ENCODE measurements around the gene HBEGF.

Gene HBEGF

GRCh38 chr5:140301136-140301535 is 45.3 kb downstream of the HBEGF start:
- no peak overlapping the region for H3K9ac ChIP-seq (ENCODE audit: low read depth, low read length)
- H3K4me3 ChIP-seq (ENCODE audit: low read length), result 0 out of 2 replicates have a peak overlapping the region, but pooled peaks have one; percentile 11
- H3K27ac ChIP-seq (ENCODE audit: low read depth, low read length), result no peak overlapping the region
- H3K9me3 ChIP-seq (ENCODE audit: insufficient read depth, low read depth, low read length), result no peaks in the 10 kb centered on the region
- H3K4me1 ChIP-seq (ENCODE audit: insufficient read depth, low read length), result peaks cover 22% of the 10 kb centered on the region; the same call in 1 of the 2 replicates
- peaks cover 27% of the 10 kb centered on the region for H3K36me3 ChIP-seq (ENCODE audit: insufficient read depth, low read length)
- H3K27me3 ChIP-seq (ENCODE audit: insufficient read depth, low read length), result no peaks in the 10 kb centered on the region
- WGBS, result 88% methylated on average over 1 of the region's 1 CpG

DNA sequence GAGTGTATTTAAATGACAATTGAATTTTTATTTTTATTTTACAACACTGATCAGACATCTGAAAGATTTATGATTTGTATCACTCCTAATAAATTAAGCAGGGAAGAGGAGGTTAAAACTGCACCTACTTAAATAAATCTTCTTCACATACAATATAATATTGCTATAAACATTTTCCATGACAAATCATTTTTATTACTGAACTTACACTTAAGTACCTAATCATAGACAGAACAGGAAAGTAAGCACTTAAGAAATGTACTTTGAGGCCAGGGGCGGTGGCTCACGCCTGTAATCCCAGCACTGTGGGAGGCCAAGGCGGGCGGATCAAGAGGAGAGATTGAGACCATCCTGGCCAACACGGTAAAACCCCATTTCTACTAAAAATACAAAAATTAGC is 47.3 kb downstream of the HBEGF start:
- 86% methylated on average over 5 of the region's 5 CpGs for WGBS
- Histone ChIP-seq H3K4me1 (ENCODE audit: insufficient read depth, low read length) (peaks cover 32% of the 10 kb centered on the region; the same call in 1 of the 2 replicates), H3K36me3 (ENCODE audit: insufficient read depth, low read length) (peaks cover 27% of the 10 kb centered on the region), H3K9me3 (ENCODE audit: insufficient read depth, low read depth, low read length) (no peaks in the 10 kb centered on the region), H3K27me3 (ENCODE audit: insufficient read depth, low read length) (no peaks in the 10 kb centered on the region), H3K27ac (ENCODE audit: low read depth, low read length) (no peak overlapping the region), H3K4me3 (ENCODE audit: low read length) (no peak overlapping the region), H3K9ac (ENCODE audit: low read depth, low read length) (no peak overlapping the region)

DNA sequence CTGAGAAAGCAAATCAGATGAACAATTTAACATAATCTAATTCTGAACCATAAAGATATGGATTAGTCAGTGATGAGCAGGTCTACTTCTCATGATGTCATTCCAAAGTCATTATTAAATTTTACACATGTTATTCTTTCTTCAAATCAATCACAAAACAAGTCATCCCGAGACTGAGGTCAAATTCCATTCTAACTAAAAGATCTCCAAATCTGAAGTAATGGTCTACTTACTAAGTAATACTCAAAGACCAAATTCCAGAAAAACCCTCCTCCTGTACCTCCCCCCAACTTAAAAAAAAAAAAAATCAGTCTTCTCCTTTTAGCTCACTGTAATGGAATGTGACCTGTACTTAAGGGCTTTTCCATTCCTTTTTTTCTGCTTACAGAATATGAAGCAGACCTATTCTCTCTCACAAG is 48.2 kb downstream of the HBEGF start:
- H3K27ac ChIP-seq (ENCODE audit: low read depth, low read length), result no peak overlapping the region
- WGBS, result 84% methylated on average over 1 of the region's 1 CpG
- H3K9me3 ChIP-seq (ENCODE audit: insufficient read depth, low read depth, low read length), result no peaks in the 10 kb centered on the region
- no peaks in the 10 kb centered on the region for H3K27me3 ChIP-seq (ENCODE audit: insufficient read depth, low read length)
- H3K9ac ChIP-seq (ENCODE audit: low read depth, low read length), result no peak overlapping the region
- peaks cover 27% of the 10 kb centered on the region for H3K36me3 ChIP-seq (ENCODE audit: insufficient read depth, low read length)
- no peak overlapping the region; the same call in 1 of the 2 replicates for H3K4me3 ChIP-seq (ENCODE audit: low read length)
- peaks cover 40% of the 10 kb centered on the region for H3K4me1 ChIP-seq (ENCODE audit: insufficient read depth, low read length)

GRCh38 chr5:140297283-140297682 is 49.1 kb downstream of the HBEGF start:
- WGBS, result 83% methylated on average over 5 of the region's 5 CpGs
- Histone ChIP-seq H3K27me3 (ENCODE audit: insufficient read depth, low read length) (no peaks in the 10 kb centered on the region), H3K9ac (ENCODE audit: low read depth, low read length) (no peak overlapping the region; the same call in 1 of the 2 replicates), H3K36me3 (ENCODE audit: insufficient read depth, low read length) (peaks cover 27% of the 10 kb centered on the region), H3K4me1 (ENCODE audit: insufficient read depth, low read length) (peaks cover 43% of the 10 kb centered on the region), H3K27ac (ENCODE audit: low read depth, low read length) (no peak overlapping the region), H3K4me3 (ENCODE audit: low read length) (no peak overlapping the region), H3K9me3 (ENCODE audit: insufficient read depth, low read depth, low read length) (no peaks in the 10 kb centered on the region)

GRCh38 chr5:140296289-140296688 is 50.1 kb downstream of the HBEGF start:
- WGBS, result 73% methylated on average over 3 of the region's 3 CpGs
- H3K27me3 ChIP-seq (ENCODE audit: insufficient read depth, low read length), result no peaks in the 10 kb centered on the region
- 0 out of 2 replicates have a peak overlapping the region, but pooled peaks have one; percentile 4 for H3K27ac ChIP-seq (ENCODE audit: low read depth, low read length)
- H3K9ac ChIP-seq (ENCODE audit: low read depth, low read length), result no peak overlapping the region
- H3K4me1 ChIP-seq (ENCODE audit: insufficient read depth, low read length), result peaks cover 42% of the 10 kb centered on the region
- H3K9me3 ChIP-seq (ENCODE audit: insufficient read depth, low read depth, low read length), result no peaks in the 10 kb centered on the region
- H3K4me3 ChIP-seq (ENCODE audit: low read length), result no peak overlapping the region
- peaks cover 27% of the 10 kb centered on the region for H3K36me3 ChIP-seq (ENCODE audit: insufficient read depth, low read length)

GRCh38 chr5:140295414-140295813 is 51.0 kb downstream of the HBEGF start:
- Histone ChIP-seq H3K4me3 (ENCODE audit: low read length) (no peak overlapping the region), H3K4me1 (ENCODE audit: insufficient read depth, low read length) (peaks cover 42% of the 10 kb centered on the region), H3K9ac (ENCODE audit: low read depth, low read length) (no peak overlapping the region), H3K9me3 (ENCODE audit: insufficient read depth, low read depth, low read length) (no peaks in the 10 kb centered on the region), H3K27ac (ENCODE audit: low read depth, low read length) (no peak overlapping the region), H3K27me3 (ENCODE audit: insufficient read depth, low read length) (no peaks in the 10 kb centered on the region), H3K36me3 (ENCODE audit: insufficient read depth, low read length) (peaks cover 24% of the 10 kb centered on the region)
- WGBS, result 100% methylated on average over 1 of the region's 1 CpG

GRCh38 chr5:140294753-140295152 is 51.6 kb downstream of the HBEGF start:
- Histone ChIP-seq H3K4me3 (ENCODE audit: low read length) (no peak overlapping the region), H3K9me3 (ENCODE audit: insufficient read depth, low read depth, low read length) (no peaks in the 10 kb centered on the region), H3K9ac (ENCODE audit: low read depth, low read length) (no peak overlapping the region), H3K36me3 (ENCODE audit: insufficient read depth, low read length) (peaks cover 18% of the 10 kb centered on the region), H3K4me1 (ENCODE audit: insufficient read depth, low read length) (peaks cover 42% of the 10 kb centered on the region), H3K27me3 (ENCODE audit: insufficient read depth, low read length) (no peaks in the 10 kb centered on the region), H3K27ac (ENCODE audit: low read depth, low read length) (no peak overlapping the region)
- 93% methylated on average over 2 of the region's 2 CpGs for WGBS

DNA sequence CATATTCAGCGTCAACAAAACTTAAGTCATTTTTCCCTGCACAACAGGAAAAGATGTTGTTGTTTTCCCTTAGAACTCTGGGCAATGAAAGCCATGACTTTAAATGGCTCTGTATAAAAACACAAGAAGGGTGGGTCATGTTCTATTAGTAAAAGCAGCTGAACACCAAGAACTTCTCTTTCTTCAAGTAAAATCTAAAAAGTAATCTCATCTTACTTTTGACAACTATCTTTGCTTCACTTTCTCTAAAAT is 52.6 kb downstream of the HBEGF start:
- 44% methylated on average over 1 of the region's 1 CpG for WGBS
- Histone ChIP-seq H3K4me3 (ENCODE audit: low read length) (no peak overlapping the region), H3K4me1 (ENCODE audit: insufficient read depth, low read length) (peaks cover 42% of the 10 kb centered on the region), H3K9ac (ENCODE audit: low read depth, low read length) (no peak overlapping the region), H3K36me3 (ENCODE audit: insufficient read depth, low read length) (peaks cover 9% of the 10 kb centered on the region; the same call in 1 of the 2 replicates), H3K27ac (ENCODE audit: low read depth, low read length) (no peak overlapping the region), H3K9me3 (ENCODE audit: insufficient read depth, low read depth, low read length) (no peaks in the 10 kb centered on the region), H3K27me3 (ENCODE audit: insufficient read depth, low read length) (no peaks in the 10 kb centered on the region)

DNA sequence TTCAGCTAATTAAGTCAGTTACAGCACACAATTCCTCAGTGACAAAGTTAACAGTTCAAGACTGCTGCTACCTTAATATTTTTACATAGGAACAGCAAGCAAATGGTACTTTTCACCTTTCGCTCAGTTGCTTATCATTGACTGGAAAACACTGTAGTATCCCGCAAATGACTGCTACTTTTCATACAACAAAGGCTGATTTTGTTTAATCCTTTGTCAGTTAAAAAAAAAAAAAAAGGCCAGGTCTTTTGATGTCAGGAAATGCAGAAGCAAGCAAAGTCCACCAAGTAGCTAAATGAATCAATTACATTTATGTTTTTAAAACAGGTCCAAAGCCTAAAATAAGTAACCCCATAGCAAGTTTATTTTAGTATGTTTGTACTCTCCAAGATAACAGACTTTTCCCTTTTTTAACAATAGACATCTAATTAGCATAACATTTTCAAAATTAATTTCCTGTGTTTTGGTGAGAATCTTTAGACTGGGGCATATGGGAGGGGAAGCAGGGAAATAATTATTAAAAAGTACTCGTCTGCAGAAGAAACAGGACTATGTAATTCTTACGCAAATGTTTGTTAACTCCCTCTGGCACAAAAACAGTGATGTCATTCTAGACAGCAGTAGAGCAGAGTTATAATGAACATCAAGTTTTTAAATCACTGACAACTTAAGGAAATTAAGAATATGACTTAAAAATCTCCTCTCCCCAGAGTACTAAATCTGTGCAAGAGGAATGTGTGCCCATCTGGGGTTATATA is 53.1 kb downstream of the HBEGF start:
- Histone ChIP-seq H3K36me3 (ENCODE audit: insufficient read depth, low read length) (peaks cover 7% of the 10 kb centered on the region; the same call in 1 of the 2 replicates), H3K4me3 (ENCODE audit: low read length) (no peak overlapping the region), H3K27me3 (ENCODE audit: insufficient read depth, low read length) (no peaks in the 10 kb centered on the region), H3K9me3 (ENCODE audit: insufficient read depth, low read depth, low read length) (no peaks in the 10 kb centered on the region), H3K4me1 (ENCODE audit: insufficient read depth, low read length) (peaks cover 40% of the 10 kb centered on the region), H3K27ac (ENCODE audit: low read depth, low read length) (no peak overlapping the region), H3K9ac (ENCODE audit: low read depth, low read length) (no peak overlapping the region)
- 87% methylated on average over 4 of the region's 4 CpGs for WGBS

- WGBS, result 100% methylated on average over 1 of the region's 1 CpG
- H3K9ac ChIP-seq (ENCODE audit: low read depth, low read length), result no peak overlapping the region
- H3K27me3 ChIP-seq (ENCODE audit: insufficient read depth, low read length), result no peaks in the 10 kb centered on the region
- no peak overlapping the region for H3K4me3 ChIP-seq (ENCODE audit: low read length)
- H3K4me1 ChIP-seq (ENCODE audit: insufficient read depth, low read length), result peaks cover 32% of the 10 kb centered on the region
- H3K27ac ChIP-seq (ENCODE audit: low read depth, low read length), result no peak overlapping the region
- H3K9me3 ChIP-seq (ENCODE audit: insufficient read depth, low read depth, low read length), result no peaks in the 10 kb centered on the region
- no peaks in the 10 kb centered on the region for H3K36me3 ChIP-seq (ENCODE audit: insufficient read depth, low read length)
These were observed 54.0 kb downstream of the HBEGF start for GRCh38 chr5:140292212-140293036.

DNA sequence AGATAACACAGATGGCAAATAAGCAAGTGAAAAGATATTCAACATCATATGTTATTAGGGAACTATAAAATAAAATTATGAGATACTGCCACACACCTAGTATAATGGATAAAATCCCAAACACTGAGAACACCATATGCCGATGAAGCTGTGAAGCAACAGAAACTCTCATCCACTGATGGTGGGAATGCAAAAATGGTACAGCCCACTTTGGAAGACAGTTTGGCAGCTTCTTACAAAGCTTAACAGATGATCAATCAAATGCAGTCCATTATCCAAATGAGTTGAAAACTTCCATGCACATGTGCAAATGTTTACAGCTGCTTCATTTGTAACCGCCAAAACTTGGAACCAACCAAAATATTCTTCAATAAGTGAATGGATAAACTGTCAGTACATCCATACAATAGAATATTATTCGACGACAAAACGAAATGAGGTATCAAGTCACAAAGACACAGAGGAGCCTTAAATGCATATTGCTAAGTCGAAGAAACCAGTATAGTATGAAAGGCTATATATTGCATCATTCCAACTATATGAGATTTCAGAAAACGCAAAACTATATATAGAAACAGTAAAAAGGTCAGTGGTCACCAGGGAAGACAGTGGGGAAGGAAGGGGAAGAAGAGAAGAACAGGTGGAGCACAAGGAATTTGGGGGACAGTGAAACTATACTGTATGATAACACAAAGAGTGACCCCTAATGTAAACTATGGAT is 58.4 kb downstream of the HBEGF start:
- Histone ChIP-seq H3K9me3 (ENCODE audit: insufficient read depth, low read depth, low read length) (no peaks in the 10 kb centered on the region), H3K27ac (ENCODE audit: low read depth, low read length) (no peak overlapping the region), H3K36me3 (ENCODE audit: insufficient read depth, low read length) (no peaks in the 10 kb centered on the region), H3K4me1 (ENCODE audit: insufficient read depth, low read length) (peaks cover 2% of the 10 kb centered on the region; the same call in 1 of the 2 replicates), H3K27me3 (ENCODE audit: insufficient read depth, low read length) (no peaks in the 10 kb centered on the region), H3K9ac (ENCODE audit: low read depth, low read length) (no peak overlapping the region), H3K4me3 (ENCODE audit: low read length) (no peak overlapping the region)
- WGBS, result 94% methylated on average over 7 of the region's 7 CpGs

Data from HUES64 (cell line).